K562 (cell line): ENCODE measurements around the gene LIMS4. TPM values are rescaled to one million over a fixed set of nuclear protein-coding genes. Genes with fewer than 3 reads are reported as not detected.
A peak's percentile ranks its signal among the peaks of the same experiment; 100 is the strongest.
"Not testable (repeated sequence)": the region's sequence is repeated elsewhere in the genome, so short reads cannot be mapped to it uniquely, and the experiment has no call there.

Experiments used
- ATAC-seq: fragments of 200-7000 bp; cut with Tn5 transposase; 3 replicates; pipeline ENCODE4 v1.9.1; 2020; ENCODE audit warnings: moderate library complexity
- Bru-seq: library from RNA; stranded (reverse); fragments of 400-500 nt; gene quantifications from one replicate; lab custom pipeline; 2021; lab: Mats Ljungman, UMichigan
- BruChase-seq, 2 experiments: library from RNA; stranded (reverse); fragments of 400-500 nt; gene quantifications; one replicate each; lab custom pipeline; 2021; lab: Mats Ljungman, UMichigan
- BruUV-seq: library from RNA; stranded (reverse); fragments of 400-500 nt; replicated peaks from 2 replicates; lab custom pipeline; 2021; lab: Mats Ljungman, UMichigan
- CTCF ChIA-PET: fragments of 300-600 bp; formaldehyde crosslinking; extraction: SDS; loops from one replicate; lab custom pipeline; 2021; ENCODE audit warnings: low intra/inter-chr PET ratio; lab: Yijun Ruan, JAX
- POLR2A ChIA-PET: fragments of 300-600, 350-650 bp; sonication (Branson Sonifier 250); formaldehyde crosslinking; extraction: SDS; loops from one replicate; lab custom pipeline; 2021; ENCODE audit warnings: antibody characterized with exemption, inconsistent platforms; lab: Yijun Ruan, JAX
- DNase-seq, 4 experiments: peaks; one replicate each; pipeline versions ENCODE4 v3.0.0 to v3.0.0-alpha.2; 2011 to 2018; ENCODE audit warnings: low spot score in 3 of 4, mixed read lengths in 3 of 4; ENCODE audit errors: extremely low read depth in 1 of 4
- FAIRE-seq: peaks from 2 replicates; lab custom pipeline; 2011; peaks lifted over from hg19 to GRCh38; lab: Jason Lieb, UNC
- H2AFZ ChIP-seq: 2 replicates; pipeline ENCODE4 v1.6.0; 2011; ENCODE audit warnings: low read depth, low read length, control low read depth, inconsistent platforms
- H3K27ac ChIP-seq: fragments of 200-600 bp; 3 replicates; pipeline ENCODE4 v1.8.0; 2011; ENCODE audit warnings: low read depth, mild to moderate bottlenecking, control low read depth, inconsistent platforms, low read length, moderate library complexity, mixed read lengths; ENCODE audit errors: extremely low read depth
- H3K27me3 ChIP-seq, 2 experiments: fragments of 300-600 bp in 1 of 2; 2 replicates in 1 of 2; 3 replicates in 1 of 2; pipeline versions ENCODE4 v1.6.0 to v1.8.0; 2011; ENCODE audit warnings: inconsistent platforms in 2 of 2, low read length in 2 of 2, mild to moderate bottlenecking in 1 of 2, mixed read lengths in 1 of 2, moderate library complexity in 1 of 2; ENCODE audit not compliant: control insufficient read depth in 2 of 2, insufficient read depth in 2 of 2
- H3K36me3 ChIP-seq: fragments of 300-600 bp; 3 replicates; pipeline ENCODE4 v1.8.0; 2011; ENCODE audit warnings: mild to moderate bottlenecking, low read length, inconsistent platforms; ENCODE audit not compliant: control insufficient read depth, insufficient read depth
- H3K4me1 ChIP-seq, 2 experiments: fragments of 200-600 bp in 1 of 2; replicated peaks in 1 of 2; 2 replicates in 1 of 2; 3 replicates in 1 of 2; pipeline versions ENCODE4 v1.5.1 to v1.8.0; 2011; ENCODE audit warnings: inconsistent platforms in 2 of 2, low read length in 2 of 2, mild to moderate bottlenecking in 1 of 2, mixed read lengths in 1 of 2, moderate library complexity in 1 of 2; ENCODE audit not compliant: control insufficient read depth in 2 of 2, insufficient read depth in 2 of 2
- H3K4me2 ChIP-seq: 2 replicates; pipeline ENCODE4 v1.6.1; 2011; ENCODE audit warnings: low read length, control low read depth, inconsistent platforms, mixed read lengths; ENCODE audit not compliant: insufficient read depth
- H3K4me3 ChIP-seq: fragments of 200-600 bp; sonication (generic), shearing (Covaris generic); 2 replicates; pipeline ENCODE4 v1.5.1; 2016; ENCODE audit warnings: control low read depth, inconsistent platforms
- H3K79me2 ChIP-seq: fragments of 200-600 bp; 3 replicates; pipeline ENCODE4 v1.8.0; 2011; ENCODE audit warnings: low read length, inconsistent platforms; ENCODE audit not compliant: control insufficient read depth, insufficient read depth
- H3K9ac ChIP-seq, 2 experiments: 2 replicates each; pipeline versions ENCODE4 v1.6.0 to v1.6.1; 2011; ENCODE audit warnings: low read depth in 2 of 2, low read length in 2 of 2, control low read depth in 1 of 2, inconsistent platforms in 1 of 2, mild to moderate bottlenecking in 1 of 2, mixed read lengths in 1 of 2; ENCODE audit not compliant: insufficient read depth in 1 of 2
- H3K9me1 ChIP-seq: one replicate; pipeline ENCODE4 v1.6.0; 2011; ENCODE audit warnings: inconsistent platforms, mild to moderate bottlenecking, low read length, moderate library complexity; ENCODE audit not compliant: control insufficient read depth, insufficient read depth
- H3K9me3 ChIP-seq: replicated peaks from 2 replicates; pipeline ENCODE4 v1.5.1; 2011; ENCODE audit warnings: low read depth, low read length, inconsistent platforms; ENCODE audit not compliant: control insufficient read depth, insufficient read depth
- H4K20me1 ChIP-seq: replicated peaks from 2 replicates; pipeline ENCODE4 v1.6.1; 2011; ENCODE audit warnings: low read length, inconsistent platforms, mixed read lengths; ENCODE audit not compliant: control insufficient read depth, insufficient read depth
- WGBS: fragments of 100-300 bp; shearing (Covaris generic); methylation state at CpG from one replicate; pipeline ENCODE4 v1.1.6; 2016; ENCODE audit warnings: low coverage, mixed read lengths; ENCODE audit not compliant: insufficient coverage; ENCODE audit errors: missing lambda C conversion rate; 5-methylcytosine and 5-hydroxymethylcytosine counted together
- in situ Hi-C: fragments of 300-500 bp; cut with MboI; formaldehyde crosslinking; loops from 4 replicates; pipeline ENCODE4 v1.15.0; 2018; ENCODE audit warnings: inconsistent platforms, mixed read lengths
- intact Hi-C: fragments of 100-400 bp; cut with micrococcal nuclease; formaldehyde crosslinking; loops from 2 replicates; pipeline ENCODE4 v1.14.2; 2022
- long read RNA-seq, 3 experiments: library from polyadenylated mRNA in 2 of 3; library from RNA in 1 of 3; unstranded in 2 of 3; stranded (forward) in 1 of 3; transcript quantifications; one replicate each; pipeline ENCODE4 v2.0.0, GENCODE V29; 2019 to 2022
- polyA minus RNA-seq, 3 experiments: library from RNA; depleted of rRNA, polyadenylated mRNA; stranded (reverse); fragments of >200 nt; gene quantifications; 2 replicates each; pipeline ENCODE4 v1.2.3, GENCODE V29; 2011
- polyA plus RNA-seq, 8 experiments: library from polyadenylated mRNA; depleted of rRNA in 4 of 8; stranded (reverse) in 5 of 8; unstranded in 3 of 8; fragments of >200 nt; fragmentation: Nextera tagmentation in 2 of 8; fragmentation: Illumina TruSeq in 1 of 8; extraction: Ambion mirVana in 2 of 8; extraction: Trizol in 1 of 8; gene quantifications; 2 replicates each; pipeline versions ENCODE4 v1.2.1 to v1.2.3, GENCODE V29; 2011 to 2014; ENCODE audit warnings: inconsistent platforms in 1 of 8, missing spikeins in 1 of 8
- total RNA-seq, 7 experiments: library from RNA; depleted of rRNA in 6 of 7; stranded (reverse); fragments of >200 nt in 6 of 7; fragmentation: Illumina TruSeq in 2 of 7; extraction: Trizol in 2 of 7; gene quantifications; 2 replicates each; pipeline versions ENCODE4 v1.2.1 to v1.2.3, GENCODE V29; 2011 to 2021; ENCODE audit warnings: low replicate concordance in 1 of 7

The LIMS4 gene
- 1.9 and 2.5 TPM in 2 replicates for total RNA-seq (2011; cell fraction: chromatin; rRNA removed; ENCODE audit: low replicate concordance)
- not detected in 2 replicates for total RNA-seq (2011; cell fraction: nucleolus; rRNA removed)
- not detected in 2 replicates for total RNA-seq (2011; cell fraction: nucleoplasm; rRNA removed)
- total RNA-seq (2014; rRNA removed) = not detected in 2 replicates
- total RNA-seq (2014; rRNA removed; fragmentation: Illumina TruSeq; extraction: Trizol) = 1.3 and 2.3 TPM in 2 replicates
- 1.8 TPM in 1 of 2 replicates, not detected in the other for total RNA-seq (2015; rRNA removed; fragmentation: Illumina TruSeq; extraction: Trizol)
- 0.55 and 0.74 TPM in 2 replicates for total RNA-seq (2021)
- polyA plus RNA-seq (2011; rRNA removed) = 2.5 and 2.6 TPM in 2 replicates
- polyA plus RNA-seq (2011; cell fraction: cytosol; rRNA removed) = 0.15 TPM in 1 of 2 replicates, not detected in the other
- polyA plus RNA-seq (2011; cell fraction: nucleus; rRNA removed) = 0.14 TPM in 1 of 2 replicates, not detected in the other
- polyA plus RNA-seq (2012) = 0.58 and 2.0 TPM in 2 replicates
- 0.49 and 0.82 TPM in 2 replicates for polyA plus RNA-seq (2014; fragmentation: Illumina TruSeq; extraction: Trizol)
- polyA plus RNA-seq (2014; fragmentation: Nextera tagmentation; extraction: Ambion mirVana) = 1 to 10 TPM in 1 of 2 experiments, under 1 TPM in 1; 0.98 to 1.6 TPM
- not detected in 2 replicates for polyA plus RNA-seq (2014; rRNA removed)
- polyA minus RNA-seq (2011; rRNA and poly(A)+ RNA removed) = 3.3 and 5.7 TPM in 2 replicates
- 4.3 and 7.4 TPM in 2 replicates for polyA minus RNA-seq (2011; cell fraction: cytosol; rRNA and poly(A)+ RNA removed)
- 0.27 TPM in 1 of 2 replicates, not detected in the other for polyA minus RNA-seq (2011; cell fraction: nucleus; rRNA and poly(A)+ RNA removed)
- Bru-seq, nascent RNA = not detected
- not detected for BruChase-seq, experiment 1, labeled RNA remaining after a 2-hour chase
- not detected for BruChase-seq, experiment 2, labeled RNA remaining after a 6-hour chase
- long read RNA-seq, experiment 1 = 0 reads
- long read RNA-seq, experiment 2 = 0 reads
- long read RNA-seq, experiment 3 = 0 reads

- H3K9ac ChIP-seq, POLR2A ChIA-PET, intact Hi-C loops, in situ Hi-C loops, H3K9me3 ChIP-seq, DNase-seq, H3K4me1 ChIP-seq, H3K4me3 ChIP-seq, H3K79me2 ChIP-seq, H3K9me1 ChIP-seq, H3K36me3 ChIP-seq, H2AFZ ChIP-seq, H3K4me2 ChIP-seq, FAIRE-seq, H4K20me1 ChIP-seq, H3K27ac ChIP-seq, CTCF ChIA-PET, BruUV-seq, H3K27me3 ChIP-seq: not testable (repeated sequence)
- ATAC-seq = peak; percentile 82
- WGBS = no CpG with 5 or more reads among the region's 29 CpGs
These were observed at the start of gene LIMS4 for GRCh38 chr2:110472171-110473058. LIMS4 (minus strand) TSS chr2:110472816; CDS start chr2:110472778, 38 bp downstream.

- H3K4me3 ChIP-seq, FAIRE-seq, H3K79me2 ChIP-seq, H3K36me3 ChIP-seq, H3K4me2 ChIP-seq, intact Hi-C loops, H3K9ac ChIP-seq, DNase-seq, H3K27ac ChIP-seq, H3K27me3 ChIP-seq, H2AFZ ChIP-seq, H3K9me3 ChIP-seq, H3K9me1 ChIP-seq, BruUV-seq, POLR2A ChIA-PET, H3K4me1 ChIP-seq, CTCF ChIA-PET, H4K20me1 ChIP-seq: not testable (repeated sequence)
- no CpG with 5 or more reads among the region's 8 CpGs for WGBS
- ATAC-seq = peak; percentile 88
- in situ Hi-C loops = loop anchor here (25.0 kb wide), 1 partner anchor 1837 kb away; no protein-coding TSS in a partner anchor
These were observed 27.2 kb upstream of the LIMS4 start for GRCh38 chr2:110499755-110500377.

- DNase-seq, H3K4me3 ChIP-seq: not testable (repeated sequence)
These were observed 23.4 kb upstream of the LIMS4 start for GRCh38 chr2:110496027-110496426.

More at GRCh38 chr2:110496027-110496426, 23.4 kb upstream of the LIMS4 start:
- H2AFZ ChIP-seq, H3K4me2 ChIP-seq, H3K9me3 ChIP-seq, in situ Hi-C loops, H3K27me3 ChIP-seq, BruUV-seq, H3K9me1 ChIP-seq, H3K27ac ChIP-seq, H3K4me1 ChIP-seq, POLR2A ChIA-PET, H4K20me1 ChIP-seq, CTCF ChIA-PET, intact Hi-C loops, H3K9ac ChIP-seq, ATAC-seq, H3K79me2 ChIP-seq, FAIRE-seq, H3K36me3 ChIP-seq: not testable (repeated sequence)
- WGBS = no CpG with 5 or more reads among the region's 6 CpGs
